HG03039 (cell line): ENCODE results near the gene INTS1.

Experiments
- ATAC-seq: cut with Tn5 transposase; IDR thresholded peaks from one replicate; pipeline ENCODE4 v1.9.1; 2021; ENCODE audit warnings: mild to moderate bottlenecking, moderate library complexity; ENCODE audit not compliant: unreplicated experiment

INTS1 gene

DNA sequence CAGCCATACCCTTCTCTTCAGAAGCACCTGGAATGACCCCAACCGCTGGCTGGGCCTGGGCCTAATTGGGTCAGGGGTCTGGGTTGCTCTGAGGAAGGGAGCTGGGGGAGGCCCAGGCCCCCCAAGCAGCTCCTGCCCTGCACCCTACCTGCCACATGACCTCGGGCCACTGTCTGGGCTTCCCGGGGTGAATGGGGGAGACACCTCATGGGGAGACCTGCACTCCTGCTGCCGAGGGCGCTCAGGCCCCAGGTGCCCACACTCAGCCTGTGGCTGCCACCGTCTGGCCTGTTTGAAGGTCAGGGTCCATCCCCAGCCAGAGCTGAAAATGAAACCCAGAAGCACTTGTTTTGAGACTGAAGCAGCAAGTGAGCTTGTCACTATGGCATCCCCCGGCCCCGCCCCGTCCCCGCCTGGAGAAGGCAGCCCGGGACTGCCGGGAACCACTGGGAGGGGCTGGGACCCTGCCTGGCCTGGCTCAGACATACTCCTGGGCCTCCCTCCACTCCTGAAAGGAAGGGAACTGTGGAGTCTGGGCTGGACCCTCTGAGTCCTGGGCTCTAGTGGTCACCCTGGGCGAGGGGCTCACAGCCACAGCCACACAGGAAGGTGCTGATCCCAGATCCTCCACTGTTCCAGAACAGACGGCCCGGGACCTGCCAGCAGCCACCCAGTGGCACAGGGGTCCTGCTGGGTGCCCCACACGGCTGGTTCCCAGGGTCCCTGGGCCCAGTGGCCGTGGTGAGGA, 37.5 kb downstream of the INTS1 start:
- ATAC-seq = no peak

- no peak for ATAC-seq
Measured at GRCh38 chr7:1464694-1465093, 39.5 kb downstream of the INTS1 start.

GRCh38 chr7:1463676-1464223, 40.4 kb downstream of the INTS1 start:
- no peak for ATAC-seq

DNA sequence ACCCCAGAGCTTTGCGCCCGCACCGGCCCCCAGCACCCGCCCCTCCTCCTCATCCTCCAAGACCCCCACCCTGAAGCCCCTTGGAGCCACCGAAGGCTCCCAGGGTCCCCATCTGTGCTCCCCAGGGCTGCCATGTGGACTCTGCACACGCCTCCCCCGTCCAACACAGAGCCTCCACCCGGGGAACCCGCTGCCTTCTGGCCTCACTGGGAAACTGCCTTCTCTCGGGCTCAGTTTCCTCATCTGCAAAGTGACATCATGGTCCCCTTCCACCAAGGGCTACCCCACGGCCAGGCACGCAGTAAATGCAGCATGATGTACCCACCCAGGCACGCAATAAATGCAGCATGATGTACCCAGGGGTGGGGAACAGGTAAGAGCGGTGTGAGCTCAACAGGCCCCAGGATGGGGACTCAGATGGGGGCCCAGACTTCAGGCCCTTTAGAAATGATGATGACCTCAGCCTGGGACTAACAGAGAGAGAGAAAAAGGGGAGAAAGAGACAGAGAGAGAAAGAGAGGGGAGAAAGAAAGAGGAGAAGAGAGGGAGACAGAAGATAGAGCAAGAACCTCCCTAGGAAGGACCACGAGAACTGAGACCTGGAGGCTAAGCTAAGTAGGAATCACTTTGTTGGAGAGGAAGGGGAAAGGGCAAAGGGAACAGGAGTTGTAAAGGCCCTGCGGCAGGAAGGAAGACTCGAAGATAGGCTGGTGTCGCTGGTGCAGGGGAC, 42.4 kb downstream of the INTS1 start:
- ATAC-seq = no peak

DNA sequence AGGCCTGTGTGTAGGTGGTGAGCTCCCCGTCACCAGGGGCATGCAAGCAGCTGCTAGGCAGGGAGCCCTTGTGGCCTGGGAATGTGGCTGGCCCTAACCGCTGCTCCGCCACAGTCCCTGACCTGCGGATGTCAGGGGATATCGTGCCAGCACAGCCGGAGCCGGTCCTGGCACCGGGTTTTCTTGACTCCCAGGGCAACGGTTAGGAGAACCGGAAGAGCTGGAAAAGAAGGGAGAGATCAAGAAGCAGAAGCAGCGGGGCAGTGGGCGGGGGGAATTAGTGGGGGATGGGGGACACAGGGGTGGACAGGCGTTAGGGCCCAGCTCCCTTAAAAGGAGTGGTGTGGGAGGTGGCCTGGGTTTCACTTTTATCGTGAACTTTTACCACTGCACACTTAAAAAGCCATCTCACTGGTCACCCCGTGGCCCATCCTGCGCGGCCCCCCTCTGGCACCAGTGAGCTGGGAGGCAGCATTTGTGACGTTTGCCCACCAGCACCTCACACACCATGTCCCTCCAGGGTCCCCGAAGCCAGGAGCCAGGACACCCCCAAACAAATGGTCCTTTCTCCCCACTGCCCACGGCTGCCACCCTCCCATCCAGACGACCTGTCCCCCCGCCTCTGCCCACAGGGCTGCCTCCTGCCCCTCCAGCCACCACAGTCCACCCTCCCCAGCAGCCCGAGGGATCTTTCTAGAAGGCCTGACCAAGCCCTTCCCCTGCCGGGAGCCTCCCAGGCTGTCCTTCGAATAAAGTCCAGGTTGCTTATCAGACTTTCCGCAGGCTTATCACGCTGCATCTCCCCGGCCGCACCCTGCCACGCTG, 43.2 kb downstream of the INTS1 start:
- no peak for ATAC-seq

DNA sequence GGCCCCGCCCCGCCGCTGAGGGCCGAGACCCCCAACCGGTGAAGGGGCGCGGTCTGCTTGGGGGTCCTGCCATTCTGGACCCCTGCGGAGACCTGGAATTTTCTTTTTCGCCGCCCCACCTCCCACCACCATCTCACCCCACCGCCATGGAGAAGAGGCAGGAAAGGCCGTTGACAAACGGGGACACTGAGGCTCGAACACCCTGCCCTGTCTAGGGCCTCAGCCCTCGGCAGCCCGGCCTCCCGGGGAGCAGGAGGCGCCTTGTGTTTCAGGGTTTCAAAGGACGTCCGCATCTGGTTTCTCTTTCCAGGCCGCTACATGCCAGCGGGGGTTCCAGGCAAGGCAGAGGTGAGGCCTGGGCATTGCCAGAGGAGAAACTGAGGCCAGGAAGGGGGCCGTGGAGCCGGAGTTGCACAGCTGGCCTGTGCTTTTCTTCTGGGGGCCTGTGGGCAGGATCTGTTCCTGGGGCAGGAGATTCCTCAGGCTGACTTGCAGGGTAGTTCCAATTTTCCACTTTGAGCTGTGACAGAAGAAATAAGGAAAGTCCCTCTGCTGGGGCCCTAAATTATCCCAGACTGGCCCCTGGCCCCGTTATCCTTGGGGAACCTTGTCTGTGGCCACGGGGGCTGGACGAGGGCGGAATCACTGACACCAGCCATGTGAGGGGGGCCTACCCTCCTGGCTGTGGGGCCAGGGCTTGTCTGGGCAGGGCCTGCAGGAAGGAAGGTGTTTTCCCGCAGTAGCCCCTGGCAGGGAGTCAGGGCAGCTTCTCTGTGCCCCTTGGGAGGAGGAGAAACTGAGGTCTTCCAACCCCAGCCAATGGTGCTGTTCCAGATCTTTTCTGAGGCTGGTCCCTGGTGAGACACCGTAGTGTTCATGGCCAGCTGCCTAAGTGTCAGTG, 44.0 kb downstream of the INTS1 start:
- ATAC-seq = no peak

- peak; percentile 84 for ATAC-seq
Measured at GRCh38 chr7:1459512-1459892, 44.7 kb downstream of the INTS1 start.

DNA sequence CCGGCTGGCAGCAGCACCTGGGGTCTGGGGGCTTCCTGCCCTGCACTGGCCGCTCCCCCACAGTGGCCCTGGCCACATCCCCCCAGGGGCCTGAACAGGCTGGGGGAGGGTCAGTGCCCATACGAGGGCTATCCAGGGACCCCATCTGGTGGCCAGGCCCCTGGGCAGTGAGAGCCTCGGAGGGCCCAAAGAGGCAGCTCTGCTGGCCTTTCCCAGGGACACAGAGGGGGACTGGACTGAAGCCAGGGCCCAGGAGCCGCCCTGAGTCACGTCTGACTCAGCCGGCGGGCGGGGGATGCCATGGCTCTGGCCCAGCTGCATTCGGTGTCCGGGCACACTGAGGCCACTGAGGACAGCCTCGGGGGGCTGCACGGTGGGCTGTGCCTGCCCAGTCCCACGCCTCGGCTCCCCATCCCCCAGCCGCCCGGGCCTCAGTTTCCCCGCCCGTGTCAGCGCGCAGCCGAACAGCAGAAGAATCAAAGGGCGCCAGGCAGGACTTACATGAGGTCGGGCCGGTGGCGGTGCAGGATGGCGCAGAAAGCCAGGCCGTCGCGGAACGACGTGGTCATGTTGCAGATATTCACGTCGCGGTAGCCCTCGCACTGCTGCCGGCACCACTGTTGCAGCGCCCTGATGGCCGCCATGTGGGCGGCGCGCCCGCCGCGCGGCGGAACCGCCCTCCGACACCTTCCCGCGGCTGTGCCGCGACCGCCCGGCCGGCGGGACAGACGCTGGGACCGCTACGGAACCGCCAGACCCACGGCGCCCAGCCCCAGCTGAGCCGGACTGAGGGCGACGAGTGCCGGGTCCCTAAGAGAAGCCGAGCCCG, 45.3 kb downstream of the INTS1 start, which contains the start of gene MICALL2:
TSS of gene MICALL2 (minus strand) at position 788 of the 829 bp plus-strand sequence. CDS start at position 644, 144 bp downstream.
- ATAC-seq = peak; percentile 5

GRCh38 chr7:1457949-1458682, 46.1 kb downstream of the INTS1 start:
- ATAC-seq = no peak

DNA sequence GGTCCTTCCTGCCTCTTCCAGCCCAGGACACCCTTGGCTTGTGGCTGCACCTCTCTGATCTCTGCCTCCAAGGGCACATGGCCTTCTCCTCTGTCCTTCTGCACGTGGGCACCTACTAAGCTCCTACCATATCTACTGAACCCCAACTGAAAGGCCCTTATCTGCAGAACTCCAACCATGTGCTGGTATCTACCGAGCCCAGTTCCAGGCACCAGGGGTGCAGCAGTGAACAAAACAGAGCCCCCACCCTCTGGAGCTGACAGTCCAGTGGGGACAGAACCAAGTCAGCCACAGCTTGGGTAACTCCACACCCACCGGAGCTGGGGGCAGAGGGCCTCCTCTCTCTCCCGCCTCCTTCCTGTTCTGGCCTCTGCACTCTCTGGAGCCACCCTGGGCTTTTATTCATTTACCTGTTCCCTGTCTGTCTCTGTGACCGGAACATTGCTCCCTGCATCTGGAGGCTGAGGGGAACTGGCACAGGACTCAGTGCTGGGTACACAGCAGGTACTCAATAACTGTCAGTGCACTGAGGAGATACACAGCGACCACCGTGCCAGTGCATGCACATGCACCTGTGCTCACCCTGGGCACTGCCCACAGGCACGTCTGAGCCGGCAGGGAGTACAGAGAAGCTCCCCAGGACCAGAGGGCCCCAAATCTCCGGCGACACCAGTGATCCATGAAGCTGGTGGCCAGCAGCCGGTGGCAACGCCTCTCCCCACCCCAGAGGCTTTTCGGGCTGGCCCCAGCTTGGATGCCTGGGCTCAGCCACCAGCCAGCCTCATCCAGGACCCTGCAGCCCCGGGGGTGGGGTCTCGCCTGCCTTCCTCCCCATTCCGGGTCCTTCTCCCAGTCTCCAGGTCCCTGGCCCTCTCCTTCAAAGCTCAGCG, 46.9 kb downstream of the INTS1 start:
- no peak for ATAC-seq

GRCh38 chr7:1455955-1456354, 48.2 kb downstream of the INTS1 start:
- ATAC-seq = no peak

DNA sequence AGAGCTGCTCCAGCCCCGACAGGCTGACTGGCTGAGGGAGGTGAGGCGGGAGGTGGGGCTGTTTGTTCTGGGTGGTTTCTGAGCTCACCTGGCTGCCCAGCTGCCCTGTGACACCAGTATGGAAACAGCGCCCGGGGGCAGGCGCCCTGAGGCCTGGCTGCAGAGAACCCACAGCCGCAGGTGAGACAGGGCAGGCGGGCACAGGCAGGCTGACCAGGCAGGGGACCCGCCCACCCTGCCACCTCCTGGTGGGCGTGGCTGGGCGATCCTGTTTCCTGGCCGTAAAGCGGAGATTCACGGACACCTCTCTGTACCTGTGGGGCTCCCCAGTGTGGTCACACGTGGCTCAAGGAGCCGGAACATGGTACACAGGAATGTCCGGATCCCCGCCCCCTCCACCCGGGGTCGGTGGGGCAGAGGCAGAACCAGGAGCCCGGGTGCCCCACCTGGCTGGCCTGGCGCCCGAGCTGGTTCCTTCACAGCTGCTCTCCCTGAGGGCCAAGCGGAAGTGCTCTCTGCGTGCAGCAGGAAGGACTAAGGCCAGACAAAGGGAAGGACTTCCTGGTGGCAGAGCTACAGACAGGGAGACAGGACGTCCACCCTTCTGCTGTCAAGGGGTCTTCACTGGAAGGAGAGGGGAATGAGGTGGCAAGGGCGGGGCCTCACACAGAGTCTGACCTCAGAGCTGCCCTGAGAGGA, 48.8 kb downstream of the INTS1 start:
- no peak for ATAC-seq

- no peak for ATAC-seq
Measured at GRCh38 chr7:1454542-1454941, 49.6 kb downstream of the INTS1 start.

GRCh38 chr7:1452205-1452604, 52.0 kb downstream of the INTS1 start:
- no peak for ATAC-seq

- ATAC-seq = no peak
Measured at GRCh38 chr7:1450987-1451386, 53.2 kb downstream of the INTS1 start.

DNA sequence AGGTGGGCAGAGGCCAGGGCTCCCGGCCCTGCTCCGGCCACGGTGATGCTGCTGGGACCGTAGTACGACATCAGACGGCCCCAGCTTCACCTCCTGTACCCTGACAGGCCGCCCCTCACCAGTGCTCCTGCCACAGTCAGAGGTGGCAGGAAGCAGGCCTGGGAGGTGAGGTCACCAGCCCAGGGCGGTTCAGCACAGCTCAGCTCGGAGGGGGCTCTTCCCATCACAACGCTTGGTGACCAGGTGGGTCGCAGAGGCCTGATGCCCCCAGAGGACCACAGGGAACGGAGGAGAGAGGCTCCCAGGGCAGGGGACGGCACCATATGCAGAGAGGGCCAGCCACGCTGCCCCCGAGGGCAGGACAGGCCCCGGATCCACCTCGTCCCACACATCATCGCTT, 53.8 kb downstream of the INTS1 start:
- no peak for ATAC-seq

- no peak for ATAC-seq
Measured at GRCh38 chr7:1449951-1450350, 54.2 kb downstream of the INTS1 start.
